Adrenal gland (tissue), 12 donors: ENCODE measurements around the gene SEMA6A. TPM values are rescaled to one million over a fixed set of nuclear protein-coding genes. Genes with fewer than 3 reads are reported as not detected.

Experiments used
- DNase-seq, 7 donors: peaks; one replicate each; pipeline ENCODE4 v3.0.0-alpha.2; 2019 to 2020
- H3K27ac ChIP-seq, 5 donors: fragments of 200-600 bp; sonication (generic) in 4 of 5; 1 replicate in 3 of 5; 2 replicates in 2 of 5; pipeline versions ENCODE4 v1.5.1 to v1.8.0; 2016 to 2020; ENCODE audit warnings: mild to moderate bottlenecking in 1 of 5
- H3K27me3 ChIP-seq: fragments of 200-600 bp; 2 replicates; pipeline ENCODE4 v1.8.0; 2021
- H3K36me3 ChIP-seq, 2 donors: fragments of 200-600 bp; replicated peaks in 1 of 2; 1 replicate in 1 of 2; 2 replicates in 1 of 2; pipeline versions ENCODE4 v1.5.1 to v1.8.0; 2018 to 2022
- H3K4me1 ChIP-seq, 2 donors: fragments of 200-600 bp; replicated peaks in 1 of 2; 1 replicate in 1 of 2; 2 replicates in 1 of 2; pipeline versions ENCODE4 v1.5.1 to v1.8.0; 2018 to 2021
- H3K4me3 ChIP-seq, 4 donors: fragments of 200-600 bp; sonication (generic) in 3 of 4; one replicate each; pipeline ENCODE4 v1.5.1; 2016 to 2018
- H3K9me3 ChIP-seq, 3 donors: fragments of 200-600 bp; sonication (generic) in 1 of 3; replicated peaks in 1 of 3; 1 replicate in 2 of 3; 2 replicates in 1 of 3; pipeline versions ENCODE4 v1.5.1 to v1.8.0; 2016 to 2021
- CTCF ChIP-seq, 6 experiments: fragments of 450-650 bp in 4 of 6; fragments of 200-600 bp in 2 of 6; sonication (generic) in 1 of 6; IDR thresholded peaks; 1 replicate in 5 of 6; 2 replicates in 1 of 6; pipeline versions ENCODE4 v1.5.1 to v1.8.0; 2016 to 2021; ENCODE audit warnings: antibody characterized with exemption in 6 of 6, mild to moderate bottlenecking in 2 of 6, moderate library complexity in 1 of 6
- POLR2A ChIP-seq, 2 donors: fragments of 450-650 bp; IDR thresholded peaks; one replicate each; pipeline ENCODE4 v1.6.1; 2017; ENCODE audit warnings: antibody characterized with exemption in 2 of 2, mild to moderate bottlenecking in 2 of 2, moderate library complexity in 1 of 2
- WGBS, 4 donors: extraction: QIAGEN DNeasy Blood & Tissue Kit in 2 of 4; methylation state at CpG; one replicate each; pipeline versions ENCODE4 v1.1.5 to v1.1.7; 2013 to 2017; 5-methylcytosine and 5-hydroxymethylcytosine counted together
- intact Hi-C, 2 donors: fragments of 100-400 bp; cut with DNase I; formaldehyde crosslinking; loops; one replicate each; pipeline versions ENCODE4 v1.14.1 to v1.15.0; 2022 to 2023
- polyA plus RNA-seq, 3 donors: library from polyadenylated mRNA; stranded (reverse); fragments of 200-250 nt in 2 of 3; fragments of 350-450 nt in 1 of 3; fragmentation: Illumina TruSeq in 1 of 3; extraction: RNeasy Lipid Tissue Mini Kit (QIAGEN cat#74804) in 1 of 3; gene quantifications; one replicate each; pipeline ENCODE4 v1.2.3, GENCODE V29; 2013 to 2014
- total RNA-seq, 9 donors: library from RNA; depleted of rRNA in 4 of 9; stranded (reverse); fragments of >200 nt in 4 of 9; fragments of 120-200 nt in 1 of 9; fragmentation: NEBNext Ultra II Directional in 1 of 9; extraction: Animal tissue kit (Norgen Biotek cat#: 25700) in 1 of 9; gene quantifications; one replicate each; pipeline versions ENCODE4 v1.1.0 to v1.2.4, GENCODE V29; 2013 to 2023
- donor health status: healthy with polysubstance abuse.
- donor health status: Bipolar disorder and iron deficiency.
- donor health status: DM: yes; HTN: yes; CAD: no.
- donor health status: DM: no; HTN: no; CAD: no.
- donor health status: DM: no; HTN: no; CAD: no.
- donor health status: DM: yes; HTN: yes; CAD: no.

Gene SEMA6A
- total and polyA plus RNA-seq, 12 donors, result 55.1 to 182 (median 124) TPM

- Histone ChIP-seq H3K27ac (peak overlapping the region in 1 of 5 donors; percentile 16), H3K27me3 (no peaks in the 10 kb centered on the region), H3K4me3 (no peak overlapping the region), H3K36me3 (peaks cover 0 to 31% of the 10 kb centered on the region in 2 donors), H3K9me3 (no peaks in the 10 kb centered on the region), H3K4me1 (peaks cover 16 to 31% of the 10 kb centered on the region in 2 donors)
- DNase-seq, result peak in 1 of 7 donors; percentile 38
- no peak for TF ChIP-seq CTCF (IDR thresholded peaks at IDR 0.05)
- TF ChIP-seq POLR2A (IDR thresholded peaks at IDR 0.05), result no peak
- intact Hi-C loops, result no loop called here
- WGBS, 4 donors, result 59 to 67% (median 65%) methylated on average over 4 of the region's 4 CpGs
These were observed 76.0 kb downstream of the SEMA6A start for GRCh38 chr5:116498503-116499048.

- no peak for TF ChIP-seq CTCF (IDR thresholded peaks at IDR 0.05)
- TF ChIP-seq POLR2A (IDR thresholded peaks at IDR 0.05), result no peak
- WGBS, 4 donors, result 88 to 93% (median 90%) methylated on average over 5 of the region's 5 CpGs
- Histone ChIP-seq H3K4me1 (peaks cover 8 to 26% of the 10 kb centered on the region in 2 donors), H3K36me3 (peaks cover 0 to 31% of the 10 kb centered on the region in 2 donors), H3K4me3 (no peak overlapping the region), H3K27ac (no peak overlapping the region), H3K9me3 (no peaks in the 10 kb centered on the region), H3K27me3 (no peaks in the 10 kb centered on the region)
- intact Hi-C loops, result no loop called here
- DNase-seq, result no peak
These were observed 77.0 kb downstream of the SEMA6A start for GRCh38 chr5:116497631-116498030.

- no peaks in the 10 kb centered on the region for H3K9me3 ChIP-seq
- H3K27ac ChIP-seq, result no peak overlapping the region
- intact Hi-C loops, result no loop called here
- peaks cover 0 to 34% of the 10 kb centered on the region in 2 donors for H3K36me3 ChIP-seq
- DNase-seq, result no peak
- H3K27me3 ChIP-seq, result no peaks in the 10 kb centered on the region
- no peak for TF ChIP-seq CTCF (IDR thresholded peaks at IDR 0.05)
- TF ChIP-seq POLR2A (IDR thresholded peaks at IDR 0.05), result no peak
- H3K4me1 ChIP-seq, result peaks cover 0 to 13% of the 10 kb centered on the region in 2 donors
- no peak overlapping the region for H3K4me3 ChIP-seq
- WGBS, 4 donors, result 93 to 100% (median 94%) methylated on average over 9 of the region's 9 CpGs
These were observed 78.8 kb downstream of the SEMA6A start for GRCh38 chr5:116495786-116496357.

GRCh38 chr5:116494784-116495450 is 79.7 kb downstream of the SEMA6A start:
- peaks cover 0 to 38% of the 10 kb centered on the region in 2 donors for H3K36me3 ChIP-seq
- no peaks in the 10 kb centered on the region for H3K27me3 ChIP-seq
- no peak overlapping the region for H3K27ac ChIP-seq
- no peak for DNase-seq
- intact Hi-C loops, result no loop called here
- H3K4me3 ChIP-seq, result no peak overlapping the region
- H3K4me1 ChIP-seq, result peaks cover 0 to 13% of the 10 kb centered on the region in 2 donors
- WGBS, 4 donors, result 74 to 86% (median 82%) methylated on average over 6 of the region's 6 CpGs
- TF ChIP-seq POLR2A (IDR thresholded peaks at IDR 0.05) (no peak), CTCF (IDR thresholded peaks at IDR 0.05) (no peak)
- no peaks in the 10 kb centered on the region for H3K9me3 ChIP-seq
